IMR-90 (cell line): ENCODE results near the gene ZNF341. TPM values are rescaled to one million over a fixed set of nuclear protein-coding genes. Genes with fewer than 3 reads are reported as not detected.
A peak's percentile ranks its signal among the peaks of the same experiment; 100 is the strongest.

ENCODE experiments used
- ATAC-seq: fragments of 200-7000 bp; cut with Tn5 transposase; 2 replicates; pipeline ENCODE4 v1.9.1; 2020; ENCODE audit warnings: low read depth, mild to moderate bottlenecking, moderate library complexity
- BruUV-seq: library from RNA; stranded (reverse); fragments of 400-500 nt; replicated peaks from 2 replicates; lab custom pipeline; 2021; lab: Mats Ljungman, UMichigan
- CTCF ChIA-PET: fragments of 300-600 bp; formaldehyde crosslinking; extraction: SDS; loops from one replicate; lab custom pipeline; 2021; ENCODE audit warnings: antibody characterized with exemption; lab: Yijun Ruan, JAX
- POLR2A ChIA-PET: fragments of 300-600 bp; sonication (Branson Sonifier 250); formaldehyde crosslinking; loops from one replicate; lab custom pipeline; 2022; ENCODE audit warnings: antibody characterized with exemption; ENCODE audit not compliant: unreplicated experiment; lab: Charles Lee
- DNase-seq: peaks from one replicate; pipeline ENCODE4 v3.0.0; 2013
- H2AFZ ChIP-seq: replicated peaks from 2 replicates; pipeline ENCODE3; 2013; ENCODE audit warnings: low read length, mild to moderate bottlenecking; ENCODE audit not compliant: poor library complexity
- H2AK5ac ChIP-seq: 2 replicates; pipeline ENCODE4 v1.6.1; 2013; ENCODE audit warnings: low read depth, low read length, inconsistent platforms
- H2AK9ac ChIP-seq: replicated peaks from 2 replicates; pipeline ENCODE3; 2013; ENCODE audit warnings: mild to moderate bottlenecking, low read depth, low read length, moderate library complexity; ENCODE audit not compliant: poor library complexity
- H2BK120ac ChIP-seq: 2 replicates; pipeline ENCODE4 v1.6.1; 2013; ENCODE audit warnings: low read depth, low read length, inconsistent platforms
- H2BK15ac ChIP-seq: 3 replicates; pipeline ENCODE4 v1.6.1; 2013; ENCODE audit warnings: low read depth, low read length, inconsistent platforms
- H2BK20ac ChIP-seq: 2 replicates; pipeline ENCODE4 v1.6.1; 2013; ENCODE audit warnings: low read depth, mild to moderate bottlenecking, inconsistent platforms, low read length, moderate library complexity
- H2BK5ac ChIP-seq: 2 replicates; pipeline ENCODE4 v1.6.1; 2013; ENCODE audit warnings: mild to moderate bottlenecking, low read depth, low read length, inconsistent platforms; ENCODE audit not compliant: poor library complexity, severe bottlenecking
- H3K14ac ChIP-seq: replicated peaks from 2 replicates; pipeline ENCODE4 v1.6.1; 2013; ENCODE audit warnings: low read depth, low read length, inconsistent platforms
- H3K18ac ChIP-seq: 2 replicates; pipeline ENCODE4 v1.6.1; 2013; ENCODE audit warnings: low read depth, low read length, control low read depth
- H3K23ac ChIP-seq: 2 replicates; pipeline ENCODE4 v1.6.1; 2013; ENCODE audit warnings: low read depth, low read length, inconsistent platforms
- H3K27ac ChIP-seq: 2 replicates; pipeline ENCODE4 v1.5.1; 2013; ENCODE audit warnings: mild to moderate bottlenecking, control low read depth, low read length; ENCODE audit not compliant: insufficient read depth
- H3K27me3 ChIP-seq: 2 replicates; pipeline ENCODE4 v1.6.1; 2013; ENCODE audit warnings: low read length; ENCODE audit not compliant: control insufficient read depth, insufficient read depth
- H3K36me3 ChIP-seq: 2 replicates; pipeline ENCODE4 v1.6.1; 2013; ENCODE audit warnings: low read length, mixed read lengths; ENCODE audit not compliant: control insufficient read depth, insufficient read depth
- H3K4ac ChIP-seq: 2 replicates; pipeline ENCODE4 v1.6.1; 2013; ENCODE audit warnings: low read depth, low read length, inconsistent platforms
- H3K4me1 ChIP-seq: 2 replicates; pipeline ENCODE4 v1.6.1; 2013; ENCODE audit warnings: low read length, mixed read lengths; ENCODE audit not compliant: control insufficient read depth, insufficient read depth
- H3K4me2 ChIP-seq: 2 replicates; pipeline ENCODE4 v1.6.1; 2013; ENCODE audit warnings: low read depth, mild to moderate bottlenecking, control low read depth, low read length, moderate library complexity
- H3K4me3 ChIP-seq: 2 replicates; pipeline ENCODE4 v1.5.1; 2013; ENCODE audit warnings: low read depth, mild to moderate bottlenecking, control low read depth, low read length, moderate library complexity; ENCODE audit not compliant: insufficient read depth
- H3K56ac ChIP-seq: 2 replicates; pipeline ENCODE4 v1.6.1; 2013; ENCODE audit warnings: low read length, inconsistent platforms; ENCODE audit not compliant: insufficient read depth; ENCODE audit errors: extremely low read depth
- H3K79me1 ChIP-seq, 2 experiments: 2 replicates each; pipeline ENCODE4 v1.6.1; 2013; ENCODE audit warnings: low read length in 2 of 2, inconsistent platforms in 1 of 2, low read depth in 1 of 2
- H3K9ac ChIP-seq: 2 replicates; pipeline ENCODE4 v1.6.1; 2013; ENCODE audit warnings: low read depth, low read length, control low read depth
- H3K9me1 ChIP-seq: 2 replicates; pipeline ENCODE4 v1.6.1; 2013; ENCODE audit warnings: low read length, inconsistent platforms; ENCODE audit not compliant: insufficient read depth
- H3K9me3 ChIP-seq: 2 replicates; pipeline ENCODE4 v1.6.1; 2013; ENCODE audit warnings: low read length; ENCODE audit not compliant: control insufficient read depth, insufficient read depth
- H4K20me1 ChIP-seq: 2 replicates; pipeline ENCODE4 v1.6.1; 2013; ENCODE audit warnings: low read length, inconsistent platforms; ENCODE audit not compliant: insufficient read depth
- H4K5ac ChIP-seq: 2 replicates; pipeline ENCODE4 v1.6.1; 2013; ENCODE audit warnings: mild to moderate bottlenecking, low read depth, low read length, control low read depth
- H4K8ac ChIP-seq, 2 experiments: 2 replicates each; pipeline ENCODE4 v1.6.1; 2013; ENCODE audit warnings: low read depth in 2 of 2, low read length in 2 of 2, control low read depth in 1 of 2, inconsistent platforms in 1 of 2
- H4K91ac ChIP-seq: 2 replicates; pipeline ENCODE4 v1.6.1; 2013; ENCODE audit warnings: low read depth, low read length, inconsistent platforms; ENCODE audit not compliant: insufficient read depth
- CEBPB ChIP-seq: IDR thresholded peaks from 2 replicates; pipeline ENCODE4 v1.6.1; 2012; ENCODE audit warnings: low read depth, low read length, improper control_type of control experiment
- MAFK ChIP-seq: IDR thresholded peaks from 2 replicates; pipeline ENCODE4 v1.6.1; 2012; ENCODE audit warnings: low read depth, low read length, improper control_type of control experiment
- MXI1 ChIP-seq: IDR thresholded peaks from 2 replicates; pipeline ENCODE4 v1.6.1; 2012; ENCODE audit warnings: low read depth, mild to moderate bottlenecking, low read length, moderate library complexity, borderline replicate concordance
- RCOR1 ChIP-seq: IDR thresholded peaks from 2 replicates; pipeline ENCODE4 v1.6.1; 2012; ENCODE audit warnings: mild to moderate bottlenecking, low read length, improper control_type of control experiment; ENCODE audit not compliant: insufficient replicate concordance
- RFX5 ChIP-seq: IDR thresholded peaks from 2 replicates; pipeline ENCODE4 v1.8.0; 2012; ENCODE audit warnings: low read depth, mild to moderate bottlenecking, low read length, moderate library complexity
- SMC3 ChIP-seq: fragments of 150-350 bp; IDR thresholded peaks from 2 replicates; pipeline ENCODE4 v1.6.1; 2016; ENCODE audit warnings: low read depth, mild to moderate bottlenecking, antibody characterized with exemption, low read length, moderate library complexity
- WGBS, 2 experiments: methylation state at CpG; one replicate each; pipeline versions ENCODE4 v1.1.5 to v1.1.7; 2013; ENCODE audit warnings: missing lambda C conversion rate in 2 of 2; ENCODE audit not compliant: insufficient read length in 1 of 2; ENCODE audit errors: extremely low coverage in 2 of 2; 5-methylcytosine and 5-hydroxymethylcytosine counted together
- dilution Hi-C: fragments of 300-500 bp; cut with HindIII; formaldehyde crosslinking; loops from one replicate; pipeline ENCODE4 v1.14.3; 2018; ENCODE audit warnings: low sequenced_read_pairs; ENCODE audit not compliant: unreplicated experiment
- in situ Hi-C: fragments of 300-500 bp; cut with MboI; formaldehyde crosslinking; loops from 3 replicates; pipeline ENCODE4 v1.14.3; 2019; ENCODE audit warnings: low sequenced_read_pairs, inconsistent platforms, mixed read lengths
- intact Hi-C: fragments of 100-400 bp; cut with micrococcal nuclease; formaldehyde crosslinking; loops from 2 replicates; pipeline ENCODE4 v1.10.0; 2022
- polyA plus RNA-seq, 3 experiments: library from polyadenylated mRNA; depleted of rRNA; stranded (reverse); fragments of >200 nt; gene quantifications; 2 replicates each; pipeline ENCODE4 v1.2.3, GENCODE V29; 2012; ENCODE audit warnings: low replicate concordance in 1 of 3
- total RNA-seq: library from RNA; depleted of rRNA; stranded (reverse); fragments of >200 nt; gene quantifications from 2 replicates; pipeline ENCODE4 v1.2.3, GENCODE V29; 2012
- TF ChIP-seq, protein P1 (sequence below): conservative IDR thresholded peaks from 2 replicates; pipeline ENCODE4 v1.5.1; 2012; ENCODE audit warnings: mild to moderate bottlenecking, low read depth, low read length, improper control_type of control experiment
- TF ChIP-seq, protein P2 (sequence below): fragments of 150-350 bp; IDR thresholded peaks from 2 replicates; pipeline ENCODE4 v1.6.1; 2017; ENCODE audit warnings: mild to moderate bottlenecking, antibody characterized with exemption, low read length, low read depth
- TF ChIP-seq, protein P3 (sequence below): fragments of 150-350 bp; IDR thresholded peaks from 2 replicates; pipeline ENCODE4 v1.6.1; 2016; ENCODE audit warnings: low read depth, mild to moderate bottlenecking, low read length, moderate library complexity, borderline replicate concordance

Gene ZNF341
- total and polyA plus RNA-seq, 2 of the 4 experiments (the other 2 are of a cell fraction), result 1.1 to 3.4 TPM

- no peak overlapping the region; the same call in 1 of the 2 replicates for H3K4me2 ChIP-seq
- H3K9me1 ChIP-seq, result peaks cover 35% of the 10 kb centered on the region
- H3K14ac ChIP-seq, result no peak overlapping the region
- H4K20me1 ChIP-seq, result peaks cover 91% of the 10 kb centered on the region
- H4K5ac ChIP-seq, result no peak overlapping the region
- WGBS, 2 experiments, result 19% methylated on average over 2 of the region's 11 CpGs; no CpG with 5 or more reads in 1 of the 2 experiments
- H3K9me3 ChIP-seq, result no peaks in the 10 kb centered on the region
- H2BK5ac ChIP-seq, result no peak overlapping the region
- H2AK5ac ChIP-seq, result no peak overlapping the region
- H2BK20ac ChIP-seq, result no peak overlapping the region
- no peak overlapping the region for H2BK120ac ChIP-seq
- no peak overlapping the region for H3K4ac ChIP-seq
- no peaks in the 10 kb centered on the region for H3K27me3 ChIP-seq
- no peak overlapping the region for H3K18ac ChIP-seq
- H3K4me1 ChIP-seq, result peaks cover 22% of the 10 kb centered on the region
- no peak overlapping the region for H4K8ac ChIP-seq
- no peak overlapping the region for H3K27ac ChIP-seq
- DNase-seq (peak; percentile 21), ATAC-seq (no peak)
- no peak overlapping the region for H3K4me3 ChIP-seq
- no peak overlapping the region for H2BK15ac ChIP-seq
- peaks cover 51 to 90% of the 10 kb centered on the region in 2 experiments for H3K79me1 ChIP-seq
- H3K56ac ChIP-seq, result no peak overlapping the region
- no peak overlapping the region for H3K9ac ChIP-seq
- POLR2A ChIA-PET, result no interaction called here
- CTCF ChIA-PET, result no interaction called here
- H2AK9ac ChIP-seq, result no peak overlapping the region
- no peak overlapping the region; the same call in 1 of the 2 replicates for H3K23ac ChIP-seq
- no peak overlapping the region for H4K91ac ChIP-seq
- H3K36me3 ChIP-seq, result no peaks in the 10 kb centered on the region
- dilution Hi-C loops, result no loop called here
- in situ Hi-C loops, result no loop called here
- H2AFZ ChIP-seq, result no peak overlapping the region
- BruUV-seq, result no TSS peak
- intact Hi-C loops, result no loop called here
- no peak for TF ChIP-seq RCOR1
- TF ChIP-seq, protein P1, sequence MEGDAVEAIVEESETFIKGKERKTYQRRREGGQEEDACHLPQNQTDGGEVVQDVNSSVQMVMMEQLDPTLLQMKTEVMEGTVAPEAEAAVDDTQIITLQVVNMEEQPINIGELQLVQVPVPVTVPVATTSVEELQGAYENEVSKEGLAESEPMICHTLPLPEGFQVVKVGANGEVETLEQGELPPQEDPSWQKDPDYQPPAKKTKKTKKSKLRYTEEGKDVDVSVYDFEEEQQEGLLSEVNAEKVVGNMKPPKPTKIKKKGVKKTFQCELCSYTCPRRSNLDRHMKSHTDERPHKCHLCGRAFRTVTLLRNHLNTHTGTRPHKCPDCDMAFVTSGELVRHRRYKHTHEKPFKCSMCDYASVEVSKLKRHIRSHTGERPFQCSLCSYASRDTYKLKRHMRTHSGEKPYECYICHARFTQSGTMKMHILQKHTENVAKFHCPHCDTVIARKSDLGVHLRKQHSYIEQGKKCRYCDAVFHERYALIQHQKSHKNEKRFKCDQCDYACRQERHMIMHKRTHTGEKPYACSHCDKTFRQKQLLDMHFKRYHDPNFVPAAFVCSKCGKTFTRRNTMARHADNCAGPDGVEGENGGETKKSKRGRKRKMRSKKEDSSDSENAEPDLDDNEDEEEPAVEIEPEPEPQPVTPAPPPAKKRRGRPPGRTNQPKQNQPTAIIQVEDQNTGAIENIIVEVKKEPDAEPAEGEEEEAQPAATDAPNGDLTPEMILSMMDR, result no peak
- TF ChIP-seq MXI1, result no peak
- no peak for TF ChIP-seq MAFK
- no peak for TF ChIP-seq SMC3
- TF ChIP-seq CEBPB, result no peak
- TF ChIP-seq RFX5, result no peak
- TF ChIP-seq, protein P2, sequence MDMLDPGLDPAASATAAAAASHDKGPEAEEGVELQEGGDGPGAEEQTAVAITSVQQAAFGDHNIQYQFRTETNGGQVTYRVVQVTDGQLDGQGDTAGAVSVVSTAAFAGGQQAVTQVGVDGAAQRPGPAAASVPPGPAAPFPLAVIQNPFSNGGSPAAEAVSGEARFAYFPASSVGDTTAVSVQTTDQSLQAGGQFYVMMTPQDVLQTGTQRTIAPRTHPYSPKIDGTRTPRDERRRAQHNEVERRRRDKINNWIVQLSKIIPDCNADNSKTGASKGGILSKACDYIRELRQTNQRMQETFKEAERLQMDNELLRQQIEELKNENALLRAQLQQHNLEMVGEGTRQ, result no peak
- TF ChIP-seq, protein P3, sequence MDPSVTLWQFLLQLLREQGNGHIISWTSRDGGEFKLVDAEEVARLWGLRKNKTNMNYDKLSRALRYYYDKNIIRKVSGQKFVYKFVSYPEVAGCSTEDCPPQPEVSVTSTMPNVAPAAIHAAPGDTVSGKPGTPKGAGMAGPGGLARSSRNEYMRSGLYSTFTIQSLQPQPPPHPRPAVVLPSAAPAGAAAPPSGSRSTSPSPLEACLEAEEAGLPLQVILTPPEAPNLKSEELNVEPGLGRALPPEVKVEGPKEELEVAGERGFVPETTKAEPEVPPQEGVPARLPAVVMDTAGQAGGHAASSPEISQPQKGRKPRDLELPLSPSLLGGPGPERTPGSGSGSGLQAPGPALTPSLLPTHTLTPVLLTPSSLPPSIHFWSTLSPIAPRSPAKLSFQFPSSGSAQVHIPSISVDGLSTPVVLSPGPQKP, result no peak
These were observed 100.5 kb downstream of the ZNF341 start for GRCh38 chr20:33832103-33832804.
